HG03432 (cell line): ENCODE data around the gene PHF11.
A peak's percentile ranks its signal among the peaks of the same experiment; 100 is the strongest.

Experiments
- ATAC-seq: cut with Tn5 transposase; IDR thresholded peaks from one replicate; pipeline ENCODE4 v1.9.1; 2021; ENCODE audit warnings: mild to moderate bottlenecking, moderate library complexity; ENCODE audit not compliant: unreplicated experiment

The PHF11 gene

DNA sequence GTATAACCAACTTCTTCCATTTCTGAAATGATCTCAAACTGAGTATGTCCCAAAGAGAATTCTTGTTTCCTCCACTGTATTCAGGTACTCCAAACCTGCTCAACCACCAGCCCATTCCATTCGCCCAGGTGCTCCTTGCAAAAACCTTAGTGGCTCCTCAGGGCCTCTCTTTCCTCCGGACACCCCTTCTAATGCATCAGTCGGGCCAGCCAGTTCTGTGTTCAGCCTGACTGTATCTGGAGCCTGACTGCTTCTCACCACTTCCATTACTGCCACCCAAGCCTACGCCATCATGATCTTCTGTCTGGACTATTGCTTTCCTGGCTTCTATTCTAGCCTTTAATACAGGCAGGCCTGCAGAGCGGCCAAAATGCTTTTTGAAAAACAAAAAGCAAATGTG is 1.5 kb downstream of the PHF11 start:
- ATAC-seq = no peak

GRCh38 chr13:49498206-49498605 is 2.5 kb downstream of the PHF11 start:
- no peak for ATAC-seq

- ATAC-seq = no peak
Measured at GRCh38 chr13:49499889-49500660, 4.3 kb downstream of the PHF11 start.

DNA sequence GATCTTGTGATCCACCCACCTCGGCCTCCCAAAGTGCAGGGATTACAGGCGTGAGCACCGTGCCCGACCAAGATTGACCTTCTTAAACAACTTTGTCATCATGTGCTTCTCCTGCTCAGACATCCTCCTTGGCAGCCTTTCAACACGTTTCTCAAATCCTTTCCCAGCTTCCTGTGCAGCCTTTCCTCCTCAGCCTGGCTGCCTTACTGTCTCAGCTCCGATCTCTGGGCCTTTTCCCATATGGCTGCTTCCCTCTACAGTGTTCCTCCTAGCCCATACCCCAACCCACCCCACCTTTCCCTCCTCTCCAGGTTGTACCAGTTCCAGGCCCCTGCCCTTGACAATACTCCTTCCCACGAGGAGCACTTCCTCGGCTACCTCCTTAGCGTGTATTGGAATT is 7.2 kb downstream of the PHF11 start:
- ATAC-seq = no peak

DNA sequence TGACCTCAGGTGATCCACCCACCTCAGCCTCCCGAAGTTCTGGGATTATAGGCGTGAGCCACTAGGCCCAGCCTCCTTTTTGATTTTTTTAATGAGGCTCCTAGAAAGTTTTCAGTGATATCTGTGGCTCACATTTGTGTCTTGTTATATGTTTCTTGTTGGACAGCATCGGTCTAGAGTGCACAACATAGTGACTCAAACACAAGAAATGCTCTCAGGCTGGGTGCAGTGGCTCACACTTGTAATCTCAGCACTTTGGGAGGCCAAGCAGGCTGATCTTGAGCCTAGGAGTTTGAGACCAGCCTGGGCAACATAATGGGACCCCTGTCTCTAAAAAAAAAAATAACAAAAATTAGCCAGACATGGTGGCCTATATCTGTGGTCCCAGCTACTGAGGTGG is 8.2 kb downstream of the PHF11 start:
- no peak for ATAC-seq

- ATAC-seq = no peak
Measured at GRCh38 chr13:49512578-49512977, 16.8 kb downstream of the PHF11 start.

DNA sequence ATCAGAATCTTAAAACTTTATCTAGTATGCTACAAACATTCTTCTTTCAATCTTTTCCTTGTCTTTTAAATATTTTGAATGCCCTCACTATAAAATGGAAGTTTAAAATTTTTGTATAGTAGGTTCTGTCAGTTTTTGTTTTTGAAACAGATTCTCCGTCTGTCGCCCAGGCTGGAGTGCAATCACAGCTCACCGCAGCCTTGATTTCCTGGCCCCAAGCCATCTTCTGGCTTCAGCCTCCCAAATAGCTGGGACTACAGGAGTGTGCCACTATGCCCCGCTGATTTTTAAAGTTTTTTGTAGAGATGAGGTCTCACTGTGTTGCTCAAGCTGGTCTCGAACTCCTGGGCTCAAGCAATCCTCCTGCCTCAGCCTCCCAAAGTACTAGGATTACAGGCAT is 20.7 kb downstream of the PHF11 start:
- ATAC-seq = no peak

GRCh38 chr13:49517461-49517860 is 21.7 kb downstream of the PHF11 start:
- no peak for ATAC-seq

DNA sequence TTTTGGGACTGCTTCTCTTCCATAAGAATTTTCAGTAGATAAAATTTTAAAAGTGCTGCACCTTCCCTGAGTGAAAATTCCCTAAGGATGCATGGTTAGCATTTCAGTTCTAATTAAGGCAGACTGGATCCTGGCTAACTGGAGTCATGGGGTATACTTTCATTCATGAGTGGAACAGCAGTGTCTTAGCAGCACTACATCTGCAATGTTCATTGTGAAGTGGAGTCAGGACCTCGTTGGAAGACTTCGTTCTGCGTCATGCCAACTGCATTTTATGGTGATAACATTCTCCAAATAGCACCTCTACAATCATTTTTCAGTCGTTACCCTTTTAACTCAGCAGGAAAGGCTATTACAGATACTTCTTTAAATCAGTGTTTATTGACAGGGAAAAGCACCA is 25.5 kb downstream of the PHF11 start:
- no peak for ATAC-seq

- no peak for ATAC-seq
Measured at GRCh38 chr13:49524740-49525501, 29.2 kb downstream of the PHF11 start.

GRCh38 chr13:49527123-49527522 is 31.4 kb downstream of the PHF11 start:
- ATAC-seq = no peak

- no peak for ATAC-seq
Measured at GRCh38 chr13:49528161-49528560, 32.4 kb downstream of the PHF11 start.

GRCh38 chr13:49530457-49530856 is 34.7 kb downstream of the PHF11 start:
- peak; percentile 77 for ATAC-seq

DNA sequence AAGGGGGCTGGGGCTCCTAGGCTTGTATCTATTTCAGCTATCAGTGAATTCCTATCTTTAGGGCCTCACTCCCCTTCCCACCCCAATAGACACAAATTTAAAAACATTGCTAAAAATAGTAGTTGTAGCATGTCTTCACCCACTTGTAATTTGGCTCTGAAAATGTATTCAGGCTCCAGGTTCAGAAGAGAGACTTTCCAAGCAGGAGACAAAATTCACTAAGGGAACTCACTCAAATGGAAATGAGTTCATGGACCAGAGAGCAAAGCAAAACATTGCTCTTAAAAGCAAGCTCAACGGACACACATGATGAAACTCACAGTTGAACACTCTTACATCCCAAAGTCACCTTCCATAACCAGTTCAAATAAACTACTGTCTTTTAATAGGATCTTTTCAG is 36.8 kb downstream of the PHF11 start:
- ATAC-seq = no peak

- ATAC-seq = no peak
Measured at GRCh38 chr13:49533011-49533410, 37.3 kb downstream of the PHF11 start.

- ATAC-seq = no peak
Measured at GRCh38 chr13:49533591-49534269, 38.0 kb downstream of the PHF11 start.

- no peak for ATAC-seq
Measured at GRCh38 chr13:49536144-49536873, 40.6 kb downstream of the PHF11 start.

DNA sequence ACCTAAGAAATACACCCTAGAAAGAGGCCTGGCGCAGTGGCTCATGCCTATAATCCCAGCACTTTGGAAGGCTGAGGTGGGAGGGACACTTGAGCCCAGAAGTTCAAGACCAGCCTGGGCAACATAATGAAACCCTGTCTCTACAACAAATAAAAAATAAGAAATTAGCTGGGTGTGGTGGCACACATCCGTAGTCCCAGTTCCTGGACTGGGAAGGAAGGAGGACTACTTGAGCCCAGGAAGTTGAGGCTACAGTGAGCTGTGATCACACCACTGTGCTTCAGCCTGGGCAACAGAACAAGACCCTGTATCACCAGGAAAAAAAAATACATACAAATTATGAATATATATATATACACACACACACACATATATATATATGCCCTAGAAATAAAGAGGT is 42.7 kb downstream of the PHF11 start:
- no peak for ATAC-seq

- no peak for ATAC-seq
Measured at GRCh38 chr13:49539313-49539712, 43.6 kb downstream of the PHF11 start.

GRCh38 chr13:49539746-49540145 is 44.0 kb downstream of the PHF11 start:
- ATAC-seq = no peak

- ATAC-seq = no peak
Measured at GRCh38 chr13:49540552-49540951, 44.8 kb downstream of the PHF11 start.
